HepG2 (cell line): Measurements from ENCODE around the gene ARL6.

Experiments
- MYC ChIP-seq: sonication (generic); formaldehyde crosslinking; IDR thresholded peaks from 2 replicates; pipeline ENCODE4 v1.9.0; 2021; ENCODE audit warnings: missing genetic modification reagents, borderline replicate concordance
- TAF1 ChIP-seq: sonication (generic); formaldehyde crosslinking; IDR thresholded peaks from 2 replicates; pipeline ENCODE4 v1.4.0; 2020; ENCODE audit warnings: missing genetic modification reagents
- ZBTB33 ChIP-seq: sonication (generic); formaldehyde crosslinking; IDR thresholded peaks from 2 replicates; pipeline ENCODE4 v1.4.0; 2020; ENCODE audit warnings: missing genetic modification reagents

DNA sequence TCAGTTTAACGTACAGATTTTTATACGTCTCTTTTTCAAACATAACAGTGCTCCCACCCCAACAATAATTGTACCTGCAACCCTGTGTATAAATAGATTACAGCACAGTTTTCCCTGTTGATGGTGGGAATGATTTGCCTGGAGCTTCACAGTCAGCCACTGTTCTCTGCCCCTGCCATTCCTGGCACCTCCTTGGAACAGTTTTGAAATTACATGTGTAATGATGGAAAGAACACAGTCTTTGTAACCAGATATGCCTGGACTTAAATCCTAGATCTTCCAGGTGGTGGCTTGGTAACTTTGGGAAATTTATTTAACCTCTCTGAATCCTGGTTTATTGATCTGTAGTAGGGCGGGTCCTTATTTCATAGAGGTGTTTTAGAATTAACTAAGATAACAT, 84.2 kb downstream of the ARL6 start:
- TF ChIP-seq MYC (CRISPR knock-in tag) (no peak), TAF1 (CRISPR knock-in tag) (no peak), ZBTB33 (no peak)
